SK-N-SH (cell line): ENCODE results near the gene ETF1. TPM values are rescaled to one million over a fixed set of nuclear protein-coding genes. Genes with fewer than 3 reads are reported as not detected.

Experiments used
- CTCF ChIA-PET: fragments of 300-600, 350-600 bp; formaldehyde crosslinking; extraction: SDS; loops from one replicate; lab custom pipeline; 2021; lab: Yijun Ruan, JAX
- POLR2A ChIA-PET: fragments of 350-600 bp; sonication (Branson Sonifier 250); formaldehyde crosslinking; extraction: SDS; loops from one replicate; lab custom pipeline; 2020; ENCODE audit warnings: antibody characterized with exemption, inconsistent platforms; lab: Yijun Ruan, JAX
- DNase-seq: peaks from one replicate; pipeline ENCODE4 v3.0.0; 2012
- H2AFZ ChIP-seq: fragments of 200-600 bp; sonication (generic); 2 replicates; pipeline ENCODE4 v1.8.1; 2016; ENCODE audit warnings: antibody characterized with exemption, mild to moderate bottlenecking, low read depth
- H3F3A ChIP-seq: fragments of 200-600 bp; sonication (generic); replicated peaks from 2 replicates; pipeline ENCODE3; 2016; ENCODE audit warnings: antibody characterized with exemption, mild to moderate bottlenecking; ENCODE audit not compliant: insufficient read depth
- H3K27ac ChIP-seq, 2 experiments: fragments of 200-500 bp in 1 of 2; fragments of 200-600 bp in 1 of 2; sonication (Bioruptor generic) in 1 of 2; sonication (generic), shearing (Covaris generic) in 1 of 2; 2 replicates each; pipeline versions ENCODE4 v1.5.1 to v1.6.1; 2014 to 2016; ENCODE audit warnings: low read depth in 2 of 2, inconsistent platforms in 1 of 2, low read length in 1 of 2, mild to moderate bottlenecking in 1 of 2, mixed read lengths in 1 of 2
- H3K27me3 ChIP-seq: fragments of 200-600 bp; sonication (generic), shearing (Covaris generic); 2 replicates; pipeline ENCODE4 v1.6.1; 2016; ENCODE audit warnings: mixed run types; ENCODE audit not compliant: insufficient read depth
- H3K36me3 ChIP-seq, 2 experiments: fragments of 200-500 bp in 1 of 2; fragments of 200-600 bp in 1 of 2; sonication (Bioruptor generic) in 1 of 2; sonication (generic) in 1 of 2; replicated peaks in 1 of 2; 2 replicates each; pipeline versions ENCODE3 to v1.5.1; 2014 to 2016; ENCODE audit warnings: low read length in 1 of 2, mild to moderate bottlenecking in 1 of 2; ENCODE audit not compliant: insufficient read depth in 2 of 2, control insufficient read depth in 1 of 2
- H3K4me1 ChIP-seq, 2 experiments: fragments of 200-500 bp in 1 of 2; fragments of 200-600 bp in 1 of 2; sonication (Bioruptor generic) in 1 of 2; sonication (generic), shearing (Covaris generic) in 1 of 2; 2 replicates each; pipeline versions ENCODE4 v1.5.1 to v1.6.1; 2014 to 2016; ENCODE audit warnings: low read depth in 1 of 2, low read length in 1 of 2, mixed run types in 1 of 2; ENCODE audit not compliant: insufficient read depth in 2 of 2, control insufficient read depth in 1 of 2
- H3K4me2 ChIP-seq: fragments of 200-600 bp; sonication (generic), shearing (Covaris generic); 2 replicates; pipeline ENCODE4 v1.6.1; 2017; ENCODE audit warnings: mixed run types
- H3K4me3 ChIP-seq, 2 experiments: fragments of 200-500 bp in 1 of 2; fragments of 200-600 bp in 1 of 2; sonication (Bioruptor generic) in 1 of 2; sonication (generic), shearing (Covaris generic) in 1 of 2; 2 replicates each; pipeline versions ENCODE4 v1.5.1 to v1.8.1; 2014 to 2016; ENCODE audit warnings: low read depth in 2 of 2, inconsistent platforms in 1 of 2, low read length in 1 of 2, mild to moderate bottlenecking in 1 of 2, mixed read lengths in 1 of 2, moderate library complexity in 1 of 2
- H3K79me2 ChIP-seq: fragments of 200-600 bp; sonication (generic); 2 replicates; pipeline ENCODE4 v1.8.1; 2017; ENCODE audit warnings: mild to moderate bottlenecking; ENCODE audit not compliant: insufficient read depth
- H3K9ac ChIP-seq: fragments of 200-600 bp; sonication (generic); 2 replicates; pipeline ENCODE4 v1.6.1; 2017; ENCODE audit warnings: mixed run types
- H3K9me2 ChIP-seq: fragments of 200-600 bp; sonication (generic); 2 replicates; pipeline ENCODE4 v1.6.1; 2017; ENCODE audit warnings: mixed run types
- H3K9me3 ChIP-seq: fragments of 200-600 bp; sonication (generic); 2 replicates; pipeline ENCODE4 v1.6.1; 2017; ENCODE audit warnings: mixed run types, mild to moderate bottlenecking, moderate library complexity
- H4K20me1 ChIP-seq: fragments of 200-600 bp; sonication (generic); 2 replicates; pipeline ENCODE4 v1.6.1; 2017; ENCODE audit warnings: mild to moderate bottlenecking, mixed run types; ENCODE audit not compliant: insufficient read depth
- EP300 ChIP-seq, 2 experiments: IDR thresholded peaks; 2 replicates each; pipeline versions ENCODE4 v1.4.0 to v1.6.1; 2012; ENCODE audit warnings: borderline replicate concordance in 1 of 2, low read depth in 1 of 2, low read length in 1 of 2
- FOSL2 ChIP-seq: IDR thresholded peaks from 2 replicates; pipeline ENCODE4 v1.4.0; 2012; ENCODE audit warnings: low read depth, mild to moderate bottlenecking, moderate library complexity, borderline replicate concordance
- FOXM1 ChIP-seq: IDR thresholded peaks from 2 replicates; pipeline ENCODE4 v1.4.0; 2012; ENCODE audit warnings: low read depth, mild to moderate bottlenecking
- GATA2 ChIP-seq: sonication (generic); formaldehyde crosslinking; IDR thresholded peaks from 2 replicates; pipeline ENCODE4 v1.5.0; 2020; ENCODE audit warnings: mild to moderate bottlenecking, missing genetic modification reagents
- POLR2AphosphoS5 ChIP-seq: IDR thresholded peaks from 2 replicates; pipeline ENCODE4 v1.6.1; 2012; ENCODE audit warnings: low read depth, low read length
- RCOR1 ChIP-seq: fragments of 150-350 bp; IDR thresholded peaks from 2 replicates; pipeline ENCODE4 v1.6.1; 2017; ENCODE audit warnings: antibody characterized with exemption, low read length
- REST ChIP-seq: IDR thresholded peaks from 2 replicates; pipeline ENCODE4 v1.6.1; 2012; ENCODE audit warnings: mild to moderate bottlenecking, low read depth, low read length, moderate library complexity
- RFX5 ChIP-seq: IDR thresholded peaks from 2 replicates; pipeline ENCODE4 v1.6.1; 2012; ENCODE audit warnings: mild to moderate bottlenecking, improper control_type of control experiment, low read length
- RXRA ChIP-seq: IDR thresholded peaks from 2 replicates; pipeline ENCODE4 v1.4.0; 2012; ENCODE audit warnings: low read depth, mild to moderate bottlenecking, borderline replicate concordance
- SIN3A ChIP-seq: IDR thresholded peaks from 2 replicates; pipeline ENCODE4 v1.6.1; 2012; ENCODE audit warnings: low read depth, mild to moderate bottlenecking, low read length, moderate library complexity, borderline replicate concordance
- WGBS: methylation state at CpG from one replicate; pipeline ENCODE4 v1.1.6; 2017; ENCODE audit warnings: low lambda C conversion rate; 5-methylcytosine and 5-hydroxymethylcytosine counted together
- polyA plus RNA-seq, 3 experiments: library from polyadenylated mRNA; depleted of rRNA; stranded (reverse); fragments of >200 nt; gene quantifications; 2 replicates each; pipeline ENCODE4 v1.2.3, GENCODE V29; 2012
- TF ChIP-seq, protein P1 (sequence below): IDR thresholded peaks from 2 replicates; pipeline ENCODE4 v1.4.0; 2012; ENCODE audit warnings: low read depth, borderline replicate concordance
- TF ChIP-seq, protein P2 (sequence below): IDR thresholded peaks from 2 replicates; pipeline ENCODE4 v1.4.0; 2012; ENCODE audit warnings: low read depth
- TF ChIP-seq, protein P3 (sequence below): IDR thresholded peaks from 2 replicates; pipeline ENCODE4; 2012

Gene ETF1
- polyA plus RNA-seq, 1 of the 3 experiments (the other 2 are of a cell fraction): 36.7 TPM

DNA sequence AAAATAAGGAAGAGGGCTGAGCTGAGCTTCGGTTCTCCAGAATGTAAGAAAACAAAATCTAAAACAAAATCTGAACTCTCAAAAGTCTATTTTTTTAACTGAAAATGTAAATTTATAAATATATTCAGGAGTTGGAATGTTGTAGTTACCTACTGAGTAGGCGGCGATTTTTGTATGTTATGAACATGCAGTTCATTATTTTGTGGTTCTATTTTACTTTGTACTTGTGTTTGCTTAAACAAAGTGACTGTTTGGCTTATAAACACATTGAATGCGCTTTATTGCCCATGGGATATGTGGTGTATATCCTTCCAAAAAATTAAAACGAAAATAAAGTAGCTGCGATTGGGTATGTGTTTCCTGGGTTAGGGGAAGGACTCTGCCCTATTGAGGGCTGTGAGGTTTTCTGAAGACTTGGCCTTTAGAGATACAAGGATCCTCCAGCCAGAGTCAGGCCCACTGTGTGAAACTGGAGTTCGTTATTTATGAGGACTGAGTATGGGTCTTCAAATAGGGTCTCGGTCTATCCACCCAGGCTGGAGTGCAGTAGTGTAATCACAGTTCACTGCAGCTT lies 74.0 kb downstream of the ETF1 start:
- Histone ChIP-seq H3K36me3 (peaks cover 0 to 13% of the 10 kb centered on the region in 2 experiments), H3K9me3 (no peaks in the 10 kb centered on the region), H3F3A (peaks cover 38% of the 10 kb centered on the region)
- TF ChIP-seq, protein P1, sequence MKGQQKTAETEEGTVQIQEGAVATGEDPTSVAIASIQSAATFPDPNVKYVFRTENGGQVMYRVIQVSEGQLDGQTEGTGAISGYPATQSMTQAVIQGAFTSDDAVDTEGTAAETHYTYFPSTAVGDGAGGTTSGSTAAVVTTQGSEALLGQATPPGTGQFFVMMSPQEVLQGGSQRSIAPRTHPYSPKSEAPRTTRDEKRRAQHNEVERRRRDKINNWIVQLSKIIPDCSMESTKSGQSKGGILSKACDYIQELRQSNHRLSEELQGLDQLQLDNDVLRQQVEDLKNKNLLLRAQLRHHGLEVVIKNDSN: no peak
- no peak for TF ChIP-seq RCOR1
- no peak for TF ChIP-seq POLR2AphosphoS5
- TF ChIP-seq, protein P2, sequence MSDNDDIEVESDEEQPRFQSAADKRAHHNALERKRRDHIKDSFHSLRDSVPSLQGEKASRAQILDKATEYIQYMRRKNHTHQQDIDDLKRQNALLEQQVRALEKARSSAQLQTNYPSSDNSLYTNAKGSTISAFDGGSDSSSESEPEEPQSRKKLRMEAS: no peak
- no peak for TF ChIP-seq SIN3A
- TF ChIP-seq GATA2: no peak
- no peak for TF ChIP-seq FOXM1
- TF ChIP-seq, all 33 proteins: peak for 0
- no peak overlapping the region for H3K27ac ChIP-seq
- CTCF ChIA-PET: interaction anchor here (0.6 to 3.6 kb wide), 4 partner anchors 9 to 35 kb away, joined by 3 to 14 read pairs (median 6); no protein-coding TSS in a partner anchor
- H4K20me1 ChIP-seq: peaks cover 37% of the 10 kb centered on the region
- no peak overlapping the region for H3K9ac ChIP-seq
- H3K27me3 ChIP-seq: no peaks in the 10 kb centered on the region
- H3K4me3 ChIP-seq: no peak overlapping the region
- no peak for DNase-seq
- peaks cover 12% of the 10 kb centered on the region; the same call in 1 of the 2 replicates for H3K79me2 ChIP-seq
- WGBS: 85% methylated on average over 8 of the region's 8 CpGs
- POLR2A ChIA-PET: no interaction called here
- H3K9me2 ChIP-seq: no peaks in the 10 kb centered on the region
- peaks cover 9 to 13% of the 10 kb centered on the region in 2 experiments; a peak in 1 of 4 replicates for H3K4me1 ChIP-seq
- H3K4me2 ChIP-seq: no peak overlapping the region
- H2AFZ ChIP-seq: no peak overlapping the region

DNA sequence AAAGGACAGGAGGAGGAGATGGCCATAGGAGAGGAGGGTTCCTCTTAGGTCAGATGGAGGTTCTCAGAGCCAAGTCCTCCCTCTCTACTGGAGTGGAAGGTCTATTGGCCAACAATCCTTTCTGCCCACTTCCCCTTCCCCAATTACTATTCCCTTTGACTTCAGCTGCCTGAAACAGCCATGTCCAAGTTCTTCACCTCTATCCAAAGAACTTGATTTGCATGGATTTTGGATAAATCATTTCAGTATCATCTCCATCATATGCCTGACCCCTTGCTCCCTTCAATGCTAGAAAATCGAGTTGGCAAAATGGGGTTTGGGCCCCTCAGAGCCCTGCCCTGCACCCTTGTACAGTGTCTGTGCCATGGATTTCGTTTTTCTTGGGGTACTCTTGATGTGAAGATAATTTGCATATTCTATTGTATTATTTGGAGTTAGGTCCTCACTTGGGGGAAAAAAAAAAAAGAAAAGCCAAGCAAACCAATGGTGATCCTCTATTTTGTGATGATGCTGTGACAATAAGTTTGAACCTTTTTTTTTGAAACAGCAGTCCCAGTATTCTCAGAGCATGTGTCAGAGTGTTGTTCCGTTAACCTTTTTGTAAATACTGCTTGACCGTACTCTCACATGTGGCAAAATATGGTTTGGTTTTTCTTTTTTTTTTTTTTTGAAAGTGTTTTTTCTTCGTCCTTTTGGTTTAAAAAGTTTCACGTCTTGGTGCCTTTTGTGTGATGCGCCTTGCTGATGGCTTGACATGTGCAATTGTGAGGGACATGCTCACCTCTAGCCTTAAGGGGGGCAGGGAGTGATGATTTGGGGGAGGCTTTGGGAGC lies 74.7 kb downstream of the ETF1 start:
- CTCF ChIA-PET: interaction anchor here (0.6 to 11.7 kb wide), 5 partner anchors 10 to 35 kb away, joined by 3 to 131 read pairs (median 7); no protein-coding TSS in a partner anchor
- Histone ChIP-seq H3F3A (peaks cover 38% of the 10 kb centered on the region), H2AFZ (no peak overlapping the region), H3K9me2 (no peaks in the 10 kb centered on the region), H3K27me3 (no peaks in the 10 kb centered on the region), H3K9me3 (no peaks in the 10 kb centered on the region), H3K27ac (no peak overlapping the region), H3K4me1 (peaks cover 9 to 16% of the 10 kb centered on the region in 2 experiments; a peak in 1 of 4 replicates), H4K20me1 (peaks cover 37% of the 10 kb centered on the region), H3K4me2 (peak overlapping the region; percentile 98; the same call in 1 of the 2 replicates), H3K36me3 (peaks cover 0 to 13% of the 10 kb centered on the region in 2 experiments), H3K79me2 (peaks cover 12% of the 10 kb centered on the region; the same call in 1 of the 2 replicates), H3K9ac (no peak overlapping the region), H3K4me3 (no peak overlapping the region)
- TF ChIP-seq REST (no peak), RFX5 (no peak), FOSL2 (no peak), SIN3A (no peak), EP300 (IDR thresholded peaks at IDR 0.05; ENCODE audit: borderline replicate concordance in 1 of 2, low read depth in 1 of 2, low read length in 1 of 2) (no peak), RXRA (no peak)
- TF ChIP-seq, protein P3, sequence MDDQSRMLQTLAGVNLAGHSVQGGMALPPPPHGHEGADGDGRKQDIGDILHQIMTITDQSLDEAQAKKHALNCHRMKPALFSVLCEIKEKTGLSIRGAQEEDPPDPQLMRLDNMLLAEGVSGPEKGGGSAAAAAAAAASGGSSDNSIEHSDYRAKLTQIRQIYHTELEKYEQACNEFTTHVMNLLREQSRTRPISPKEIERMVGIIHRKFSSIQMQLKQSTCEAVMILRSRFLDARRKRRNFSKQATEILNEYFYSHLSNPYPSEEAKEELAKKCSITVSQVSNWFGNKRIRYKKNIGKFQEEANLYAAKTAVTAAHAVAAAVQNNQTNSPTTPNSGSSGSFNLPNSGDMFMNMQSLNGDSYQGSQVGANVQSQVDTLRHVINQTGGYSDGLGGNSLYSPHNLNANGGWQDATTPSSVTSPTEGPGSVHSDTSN: no peak
- WGBS: 81% methylated on average over 7 of the region's 7 CpGs
- no peak for DNase-seq
- POLR2A ChIA-PET: no interaction called here
